T follicular helper cell (primary cell): Measurements from ENCODE around the gene CD302.
"Not testable (repeated sequence)": the region's sequence is repeated elsewhere in the genome, so short reads cannot be mapped to it uniquely, and the experiment has no call there.

ENCODE experiments used
- DNase-seq: peaks from one replicate; pipeline ENCODE4 v3.0.0-alpha.2; 2020; ENCODE audit warnings: low read depth

CD302 gene

DNA sequence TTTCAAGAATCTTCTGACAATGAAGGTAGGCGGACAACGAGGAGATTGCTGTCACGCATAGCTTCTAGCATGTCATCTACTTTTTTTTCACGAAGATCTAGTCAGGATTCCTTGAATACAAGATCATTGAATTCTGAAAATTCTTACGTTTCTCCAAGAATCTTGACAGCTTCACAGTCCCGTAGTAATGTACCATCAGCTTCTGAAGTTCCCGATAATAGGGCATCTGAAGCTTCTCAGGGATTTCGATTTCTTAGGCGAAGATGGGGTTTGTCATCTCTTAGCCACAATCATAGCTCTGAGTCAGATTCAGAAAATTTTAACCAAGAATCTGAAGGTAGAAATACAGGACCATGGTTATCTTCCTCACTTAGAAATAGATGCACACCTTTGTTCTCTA, 49.9 kb downstream of the CD302 start:
- DNase-seq, result no peak

DNA sequence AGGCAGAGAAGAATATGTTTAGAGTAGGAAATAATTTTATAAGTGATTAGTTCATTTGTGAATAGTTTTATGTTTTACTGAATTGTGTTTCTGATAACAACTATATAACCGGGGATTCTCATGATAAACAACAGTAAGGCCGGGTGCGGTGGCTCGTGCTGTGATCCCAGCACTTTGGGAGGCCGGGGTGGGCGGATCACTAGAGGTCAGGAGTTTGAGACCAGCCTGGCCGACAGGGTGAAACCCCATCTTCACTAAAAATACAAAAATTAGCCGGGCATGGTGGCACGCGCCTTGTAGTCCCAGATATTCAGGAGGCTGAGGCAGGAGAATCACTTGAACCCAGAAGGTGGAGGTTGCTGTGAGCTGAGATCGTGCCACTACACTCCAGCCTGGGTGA, 52.8 kb downstream of the CD302 start:
- DNase-seq, result not testable (repeated sequence)

DNA sequence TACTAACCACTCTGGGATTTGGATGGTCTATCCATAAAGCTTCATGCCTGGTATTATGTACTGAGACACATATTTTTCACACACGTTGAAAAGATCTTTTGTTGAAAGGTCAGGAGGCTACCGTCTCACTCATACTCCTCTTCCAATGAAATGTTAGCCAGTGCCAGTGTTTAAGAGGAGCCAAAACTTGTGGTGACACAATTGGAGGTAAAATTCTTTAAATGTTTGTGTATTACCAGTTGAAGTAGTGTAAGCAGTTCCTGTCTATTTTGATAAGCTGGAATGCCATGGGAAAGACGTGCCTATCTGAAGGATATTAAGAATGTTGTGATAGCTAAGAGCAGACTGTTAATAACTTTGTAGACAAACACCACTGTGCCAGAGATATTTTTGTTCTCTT, 53.6 kb downstream of the CD302 start:
- no peak for DNase-seq

DNA sequence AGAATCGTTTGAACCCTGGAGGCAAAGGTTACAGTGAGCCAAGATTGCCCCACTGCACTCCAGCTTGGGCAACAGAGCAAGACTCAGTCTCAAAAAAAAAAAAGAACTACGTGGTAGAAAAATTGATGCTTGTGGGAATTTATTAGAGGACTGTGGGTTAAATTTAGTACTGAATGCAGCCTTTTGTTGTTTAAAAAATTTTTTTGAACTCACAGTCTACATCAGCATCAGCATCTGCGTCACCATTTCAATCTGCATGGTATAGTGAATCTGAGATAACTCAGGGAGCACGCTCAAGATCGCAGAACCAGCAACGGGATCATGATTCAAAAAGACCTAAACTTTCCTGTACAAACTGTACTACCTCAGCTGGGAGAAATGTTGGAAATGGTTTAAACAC, 55.2 kb downstream of the CD302 start:
- no peak for DNase-seq

DNA sequence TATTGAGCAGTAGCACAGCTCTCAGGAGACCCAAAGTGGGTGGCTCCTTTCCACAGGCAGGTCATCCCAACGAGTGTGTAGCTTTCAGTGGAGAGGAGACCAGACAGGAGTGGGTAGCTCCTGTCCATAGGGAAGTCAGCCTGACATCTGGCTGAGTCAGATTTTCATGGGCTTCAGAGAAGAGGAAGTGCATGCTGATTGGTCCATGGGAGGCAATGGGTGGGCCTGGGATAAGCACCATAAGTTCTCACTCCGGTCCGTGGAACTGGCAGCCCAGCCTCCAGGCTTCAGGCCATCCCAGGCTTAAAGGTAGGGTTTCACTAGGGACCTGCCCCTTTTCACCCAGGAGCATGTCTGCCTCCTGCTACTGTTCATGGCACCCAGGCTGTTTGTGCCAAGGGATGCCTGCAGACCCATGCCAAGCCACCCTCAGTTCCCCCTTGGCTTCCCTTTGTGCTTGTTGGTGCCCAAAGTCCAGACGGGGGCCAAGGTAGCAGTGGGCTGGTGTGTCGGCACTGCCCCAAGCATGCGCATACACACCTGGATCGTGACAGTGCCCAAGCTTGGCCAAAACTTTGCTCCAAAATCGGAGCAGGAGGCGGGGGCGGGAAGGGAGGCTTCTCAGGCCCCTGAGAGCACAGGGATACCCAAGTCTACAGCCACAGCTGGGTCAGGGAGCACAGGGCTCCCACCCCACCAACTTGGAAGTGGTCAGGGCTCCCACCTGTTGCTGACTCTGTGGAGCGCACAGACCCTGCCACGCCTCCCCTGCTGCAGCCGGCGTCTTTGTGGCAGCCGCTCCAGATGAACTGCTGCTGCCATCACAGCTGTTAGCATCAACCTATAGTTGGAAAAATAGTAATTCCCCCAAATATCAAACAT, 59.3 kb downstream of the CD302 start:
- DNase-seq, result no peak

DNA sequence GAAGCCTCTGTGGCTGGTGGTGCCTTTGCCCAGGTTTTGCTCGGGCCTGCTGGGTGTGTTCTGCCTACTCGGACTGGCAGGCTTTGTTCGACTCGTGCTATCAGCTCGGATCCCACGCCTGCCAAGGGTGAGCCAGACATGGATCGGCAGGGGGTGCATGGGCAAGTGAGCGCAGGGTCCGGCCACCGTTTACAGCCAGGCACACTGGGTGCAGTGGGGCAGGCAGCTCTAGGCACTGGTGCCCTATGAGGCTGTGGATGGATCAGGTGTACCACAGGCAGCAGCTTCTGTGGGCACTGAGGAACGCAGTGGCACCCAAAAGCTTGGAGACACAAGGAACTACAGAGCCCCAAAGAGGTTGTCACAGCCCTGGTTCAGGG, 60.1 kb downstream of the CD302 start:
- no peak for DNase-seq

DNA sequence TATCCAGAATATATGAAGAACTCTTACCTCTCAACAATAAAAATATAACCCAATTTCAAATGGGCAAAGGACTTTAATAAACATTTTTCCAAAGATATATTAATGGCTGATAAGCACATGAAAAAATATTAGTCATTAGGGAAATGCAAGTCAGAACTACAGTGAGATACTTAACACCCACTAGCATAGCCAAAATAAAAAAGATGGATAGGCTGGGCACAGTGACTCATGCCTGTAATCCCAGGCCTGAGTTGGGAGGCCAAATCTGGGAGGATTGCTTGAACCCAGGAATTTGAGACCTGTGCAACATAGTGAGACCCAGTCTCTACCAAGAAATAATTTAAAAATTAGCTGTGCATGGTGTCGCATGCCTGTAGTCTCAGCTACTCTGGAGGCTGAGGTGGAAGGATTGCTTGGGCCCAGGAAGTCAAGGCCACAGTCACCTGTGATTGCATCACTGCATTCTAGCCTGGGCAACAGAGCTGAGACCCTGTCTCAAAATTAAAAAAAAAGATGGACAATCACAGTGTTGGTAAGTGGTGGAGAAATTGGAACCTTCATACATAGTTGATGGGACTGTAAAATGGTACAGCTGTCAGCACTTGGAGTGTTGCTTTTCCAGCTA, 60.6 kb downstream of the CD302 start:
- DNase-seq, result no peak

DNA sequence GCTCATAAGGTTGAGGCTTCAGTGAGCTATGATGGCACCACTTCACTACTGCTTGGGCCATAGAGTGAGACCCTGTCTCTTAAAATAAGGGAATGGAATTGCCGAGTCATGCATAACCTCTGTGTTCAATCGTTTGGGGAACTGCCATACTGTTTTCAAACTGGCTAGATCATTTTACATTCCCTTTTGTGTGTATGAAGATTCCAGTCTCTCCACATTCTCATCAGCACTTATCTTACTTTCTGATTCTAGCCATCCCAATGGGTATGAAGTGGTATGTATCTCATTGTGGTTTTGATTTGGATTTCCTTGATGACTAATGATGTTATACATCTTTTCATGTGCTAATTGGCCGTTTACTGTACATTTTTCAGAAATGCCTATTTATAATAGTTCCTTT, 62.0 kb downstream of the CD302 start:
- no peak for DNase-seq

DNA sequence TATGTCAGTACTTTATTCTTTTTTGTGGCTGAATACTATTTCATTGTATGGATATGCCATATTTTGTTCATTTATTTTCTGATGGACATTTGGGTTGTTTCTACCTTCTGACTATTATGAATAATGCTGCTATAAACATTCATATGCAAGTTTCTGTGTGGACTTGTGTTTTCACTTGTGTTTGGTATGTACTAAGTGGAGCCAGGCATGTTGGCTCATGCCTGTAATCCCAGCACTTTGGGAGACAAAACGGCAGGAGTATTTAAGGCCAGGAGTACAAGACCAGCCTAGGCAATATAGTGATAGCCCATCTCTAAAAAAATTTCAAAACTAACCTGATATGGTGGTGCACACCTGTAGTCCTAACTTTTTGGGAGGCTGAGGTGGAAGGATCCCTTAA, 62.4 kb downstream of the CD302 start:
- no peak for DNase-seq

DNA sequence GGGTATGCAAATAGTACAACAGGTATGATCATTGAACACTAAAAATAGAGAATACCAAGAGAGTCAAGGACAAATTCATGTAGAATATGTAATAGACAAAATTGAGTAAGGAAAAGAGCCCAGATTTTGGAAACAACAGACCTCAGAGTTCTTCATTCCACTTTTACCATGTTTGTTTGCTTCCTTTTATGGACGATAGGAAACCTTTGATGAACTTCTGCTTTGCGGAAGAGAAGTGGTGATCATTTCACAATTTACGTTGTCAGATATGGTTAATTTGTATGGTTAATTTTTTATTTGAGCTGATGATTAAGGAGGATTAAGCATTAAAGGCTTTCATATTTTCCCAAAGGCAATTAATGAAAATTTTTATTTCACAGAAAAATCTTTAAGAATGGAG, 69.4 kb downstream of the CD302 start:
- DNase-seq, result no peak

DNA sequence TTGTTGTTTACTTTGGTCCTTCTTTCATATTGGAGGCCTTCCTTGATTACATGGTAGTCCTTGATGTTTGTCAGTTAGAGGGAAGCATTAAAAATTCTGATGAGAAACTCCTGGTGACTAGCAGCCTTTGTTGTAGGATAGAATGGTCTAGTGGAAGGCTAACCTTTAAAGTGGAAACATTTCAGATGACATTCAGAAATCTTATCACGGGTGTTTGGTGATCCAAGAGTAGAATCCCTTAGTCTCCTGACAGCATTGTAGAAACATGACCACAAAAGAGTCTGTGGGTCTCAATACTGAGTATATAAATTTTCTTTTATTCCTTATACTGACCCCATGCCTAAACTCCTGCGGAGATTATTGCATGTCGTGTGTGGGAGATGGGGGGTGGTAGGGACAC, 72.3 kb downstream of the CD302 start:
- DNase-seq, result no peak

DNA sequence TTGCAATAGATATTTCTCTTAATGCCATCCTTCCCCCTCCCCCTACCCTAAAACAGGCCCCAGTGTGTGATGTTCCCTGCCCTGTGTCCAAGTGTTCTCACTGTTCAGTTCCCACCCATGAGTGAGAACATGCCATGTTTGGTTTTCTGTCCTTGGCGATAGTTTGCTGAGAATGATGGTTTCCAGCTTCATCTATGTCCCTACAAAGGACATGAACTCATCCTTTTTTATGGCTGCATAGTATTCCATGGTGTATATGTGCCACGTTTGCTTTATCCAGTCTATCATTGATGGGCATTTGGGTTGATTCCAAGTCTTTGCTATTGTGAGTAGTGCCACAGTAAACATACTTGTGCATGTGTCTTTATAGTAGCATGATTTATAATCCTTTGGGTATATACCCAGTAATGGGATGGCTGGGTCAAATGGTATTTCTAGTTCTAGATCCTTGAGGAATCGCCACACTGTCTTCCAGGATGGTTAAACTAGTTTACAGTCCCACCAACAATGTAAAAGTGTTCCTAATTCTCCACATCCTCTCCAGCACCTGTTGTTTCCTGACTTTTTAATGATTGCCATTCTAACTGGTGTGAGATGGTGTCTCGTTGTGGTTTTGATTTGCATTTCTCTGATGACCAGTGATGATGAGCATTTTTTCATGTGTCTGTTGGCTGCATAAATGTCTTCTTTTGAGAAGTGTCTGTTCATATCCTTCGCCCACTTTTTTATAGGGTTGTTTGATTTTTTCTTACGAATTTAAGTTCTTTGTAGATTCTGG, 73.0 kb downstream of the CD302 start:
- DNase-seq, result not testable (repeated sequence)

DNA sequence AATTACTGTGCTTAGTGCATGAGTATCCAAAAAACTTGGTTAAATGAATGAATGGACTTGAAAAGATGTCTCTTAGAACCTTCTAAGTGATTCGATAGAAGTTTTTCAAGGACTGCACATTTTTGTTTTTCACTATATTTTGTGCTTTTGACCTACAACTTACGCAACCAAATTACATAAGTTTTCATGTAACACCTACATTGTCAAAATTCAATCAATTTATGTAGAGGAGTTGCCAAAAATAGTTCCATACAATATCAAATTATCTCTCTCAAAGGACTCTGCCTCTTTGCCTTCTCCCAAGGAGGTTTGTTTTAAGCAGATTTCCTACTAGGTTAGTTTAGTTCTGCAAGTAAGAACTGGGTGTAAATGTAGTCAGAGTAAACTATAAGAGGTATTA, 75.4 kb downstream of the CD302 start:
- no peak for DNase-seq

DNA sequence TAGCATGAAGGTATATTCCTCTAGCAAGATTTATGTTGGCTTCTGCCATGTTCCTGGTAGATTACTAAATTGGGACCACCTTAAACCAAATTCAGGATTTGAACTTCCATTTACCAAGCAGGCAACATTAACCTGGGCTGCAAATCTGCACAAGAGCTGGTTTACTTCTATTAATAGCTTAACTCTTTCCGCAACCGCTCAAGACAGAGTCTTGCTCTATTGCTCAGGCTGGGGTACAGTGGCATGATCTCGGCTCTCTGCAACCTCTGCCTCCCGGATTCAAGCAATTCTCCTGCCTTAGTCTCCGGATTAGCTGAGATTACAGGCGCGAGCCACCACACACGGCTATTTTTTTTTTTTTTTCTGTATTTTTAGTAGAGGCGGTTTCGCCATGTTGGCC, 77.3 kb downstream of the CD302 start:
- DNase-seq, result no peak
